Esophagus (tissue), 2 donors: ENCODE measurements around the gene AHNAK2. TPM values are rescaled to one million over a fixed set of nuclear protein-coding genes. Genes with fewer than 3 reads are reported as not detected.

Source experiments
- H3K27ac ChIP-seq, 2 donors: one replicate each; pipeline ENCODE4 v1.5.1; 2013; ENCODE audit warnings: low read depth in 2 of 2, mild to moderate bottlenecking in 2 of 2, inconsistent platforms in 1 of 2, low read length in 1 of 2, moderate library complexity in 1 of 2
- H3K27me3 ChIP-seq, 2 donors: one replicate each; pipeline ENCODE4 v1.6.1; 2013; ENCODE audit warnings: low read length in 2 of 2, control low read depth in 1 of 2, mild to moderate bottlenecking in 1 of 2; ENCODE audit not compliant: insufficient read depth in 2 of 2, control insufficient read depth in 1 of 2
- H3K36me3 ChIP-seq, 2 donors: one replicate each; pipeline ENCODE4 v1.6.1; 2013; ENCODE audit warnings: low read length in 1 of 2; ENCODE audit not compliant: control insufficient read depth in 2 of 2, insufficient read depth in 2 of 2
- H3K4me1 ChIP-seq, 2 donors: one replicate each; pipeline ENCODE4 v1.6.1; 2013; ENCODE audit warnings: low read length in 1 of 2; ENCODE audit not compliant: control insufficient read depth in 2 of 2, insufficient read depth in 2 of 2
- H3K4me3 ChIP-seq, 2 donors: one replicate each; pipeline ENCODE4 v1.5.1; 2013; ENCODE audit warnings: low read length in 2 of 2, mild to moderate bottlenecking in 2 of 2, low read depth in 1 of 2, moderate library complexity in 1 of 2
- H3K9me3 ChIP-seq, 2 donors: one replicate each; pipeline ENCODE4 v1.6.1; 2013; ENCODE audit warnings: mild to moderate bottlenecking in 2 of 2, low read depth in 1 of 2, low read length in 1 of 2, moderate library complexity in 1 of 2; ENCODE audit not compliant: control insufficient read depth in 2 of 2, insufficient read depth in 1 of 2
- WGBS, 2 donors: extraction: QIAGEN DNeasy Blood & Tissue Kit; methylation state at CpG; one replicate each; pipeline ENCODE4 v1.1.7; 2013; 5-methylcytosine and 5-hydroxymethylcytosine counted together
- polyA plus RNA-seq, 2 donors: library from polyadenylated mRNA; stranded (reverse); fragments of 200-250 nt; gene quantifications; one replicate each; pipeline ENCODE4 v1.2.3, GENCODE V29; 2013
- donor health status: healthy with polysubstance abuse.
- donor health status: Bipolar disorder and iron deficiency.

Gene AHNAK2
- polyA plus RNA-seq, 2 donors = 67.4 to 104 TPM

DNA sequence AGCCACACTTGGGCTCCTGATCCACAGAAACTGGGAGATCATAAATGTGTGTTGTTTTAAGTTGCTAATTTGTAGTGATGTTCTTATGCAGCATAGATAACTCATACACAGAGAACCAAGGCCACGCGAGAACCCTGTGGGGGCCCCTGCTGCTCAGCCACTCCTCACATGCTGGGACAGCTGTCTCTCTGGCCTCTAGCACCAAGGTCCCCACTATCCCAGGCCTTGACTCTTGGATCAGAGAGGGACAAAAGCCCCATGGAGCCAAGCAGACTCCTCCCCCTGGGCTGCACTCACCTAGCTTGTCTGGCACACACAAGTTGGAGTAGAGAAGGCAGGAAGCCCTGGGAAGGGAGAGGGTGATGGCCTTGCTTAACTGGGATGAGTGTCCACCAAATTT is 42.2 kb downstream of the AHNAK2 start:
- no peaks in the 10 kb centered on the region for H3K27me3 ChIP-seq
- WGBS, 2 donors = 44 to 70% methylated on average over 2 of the region's 2 CpGs
- no peak overlapping the region for H3K4me3 ChIP-seq
- H3K27ac ChIP-seq = no peak overlapping the region
- H3K9me3 ChIP-seq = no peaks in the 10 kb centered on the region
- peaks cover 0 to 18% of the 10 kb centered on the region in 2 donors for H3K36me3 ChIP-seq
- peaks cover 3 to 5% of the 10 kb centered on the region in 2 donors for H3K4me1 ChIP-seq

DNA sequence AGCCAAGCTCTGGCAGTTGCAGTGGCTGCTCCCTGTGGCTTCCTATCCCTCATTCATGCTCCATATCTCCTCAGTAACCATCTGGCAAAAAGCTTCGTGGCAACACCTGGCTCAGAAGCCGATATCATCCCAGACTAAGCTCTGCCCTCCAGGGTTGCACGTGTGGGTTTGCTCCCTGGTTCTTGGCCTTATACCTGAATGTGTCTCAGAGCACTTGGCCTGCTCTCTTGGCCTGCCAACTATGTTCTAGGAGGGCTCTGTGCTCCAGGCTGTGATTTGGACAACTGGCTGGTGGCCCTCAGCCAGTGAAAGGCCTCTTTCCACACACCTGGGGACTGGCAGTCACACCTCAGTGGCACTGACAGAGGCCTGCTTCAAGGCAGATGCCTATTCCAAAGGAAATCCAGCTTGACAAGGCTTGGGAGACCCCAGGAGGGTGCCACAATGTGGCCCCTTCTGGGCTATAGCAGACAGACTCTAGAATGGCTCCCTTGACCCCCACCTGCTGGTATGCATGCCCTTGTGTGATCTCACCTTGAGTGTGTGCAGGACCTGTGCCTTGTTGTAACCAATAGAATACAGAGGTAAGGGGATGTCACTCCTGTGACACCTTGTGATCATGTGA is 43.0 kb downstream of the AHNAK2 start:
- Histone ChIP-seq H3K36me3 (peaks cover 0 to 14% of the 10 kb centered on the region in 2 donors), H3K4me1 (peaks cover 3 to 7% of the 10 kb centered on the region in 2 donors), H3K27ac (peak overlapping the region in 1 of 2 donors; percentile 27), H3K27me3 (no peaks in the 10 kb centered on the region), H3K9me3 (no peaks in the 10 kb centered on the region), H3K4me3 (no peak overlapping the region)
- 41 to 55% methylated on average over 3 of the region's 3 CpGs for WGBS, 2 donors

DNA sequence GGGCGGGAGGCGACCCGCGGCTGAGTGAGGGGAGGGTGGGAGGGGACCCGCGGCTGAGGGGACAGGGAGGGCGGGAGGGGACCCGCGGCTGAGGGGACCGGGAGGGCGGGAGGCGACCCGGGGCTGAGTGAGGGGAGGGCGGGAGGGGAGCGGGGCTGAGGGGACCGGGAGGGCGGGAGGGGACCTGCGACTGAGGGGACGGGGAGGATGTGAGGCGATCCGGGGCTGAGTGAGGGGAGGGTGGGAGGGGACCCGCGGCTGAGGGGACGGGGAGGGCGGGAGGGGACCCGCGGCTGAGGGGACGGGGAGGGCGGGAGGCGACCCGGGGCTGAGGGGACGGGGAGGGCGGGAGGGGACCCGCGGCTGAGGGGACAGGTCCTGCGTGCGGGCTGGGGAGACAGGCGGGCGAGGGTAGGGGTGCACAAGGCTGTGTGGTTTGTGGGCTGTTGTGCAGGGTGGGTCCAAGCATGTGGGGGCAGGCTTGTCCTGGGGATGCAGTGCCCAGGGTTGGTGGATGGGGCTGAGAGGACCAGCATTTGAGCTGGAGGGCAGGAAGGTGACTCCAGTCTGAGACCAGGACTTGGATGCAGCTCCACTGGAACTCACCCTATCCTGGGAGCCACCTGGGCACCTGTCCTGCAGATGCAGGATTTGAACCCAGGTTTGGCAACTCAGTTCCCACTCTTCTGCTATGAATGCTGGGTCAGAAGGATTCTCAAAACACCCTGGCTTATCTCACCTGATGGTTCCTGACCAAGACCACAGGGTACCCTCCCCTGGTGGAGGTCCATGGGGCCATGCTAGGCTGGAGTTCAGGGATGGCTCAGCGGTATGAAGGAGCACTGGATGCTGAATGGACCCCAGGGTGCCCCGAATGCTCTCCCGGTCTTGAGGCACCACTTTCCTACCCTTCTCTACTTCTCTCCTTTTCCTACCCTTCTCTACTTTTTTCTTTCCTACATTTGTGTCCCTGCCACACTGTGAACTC is 44.1 kb downstream of the AHNAK2 start:
- no peak overlapping the region for H3K27ac ChIP-seq
- H3K27me3 ChIP-seq = no peaks in the 10 kb centered on the region
- H3K4me1 ChIP-seq = peaks cover 3 to 7% of the 10 kb centered on the region in 2 donors
- peaks cover 0 to 8% of the 10 kb centered on the region in 2 donors for H3K36me3 ChIP-seq
- 15 to 21% methylated on average over 17 to 42 of the region's 42 CpGs for WGBS, 2 donors
- H3K4me3 ChIP-seq = peak overlapping the region in 1 of 2 donors; percentile 55
- H3K9me3 ChIP-seq = no peaks in the 10 kb centered on the region

DNA sequence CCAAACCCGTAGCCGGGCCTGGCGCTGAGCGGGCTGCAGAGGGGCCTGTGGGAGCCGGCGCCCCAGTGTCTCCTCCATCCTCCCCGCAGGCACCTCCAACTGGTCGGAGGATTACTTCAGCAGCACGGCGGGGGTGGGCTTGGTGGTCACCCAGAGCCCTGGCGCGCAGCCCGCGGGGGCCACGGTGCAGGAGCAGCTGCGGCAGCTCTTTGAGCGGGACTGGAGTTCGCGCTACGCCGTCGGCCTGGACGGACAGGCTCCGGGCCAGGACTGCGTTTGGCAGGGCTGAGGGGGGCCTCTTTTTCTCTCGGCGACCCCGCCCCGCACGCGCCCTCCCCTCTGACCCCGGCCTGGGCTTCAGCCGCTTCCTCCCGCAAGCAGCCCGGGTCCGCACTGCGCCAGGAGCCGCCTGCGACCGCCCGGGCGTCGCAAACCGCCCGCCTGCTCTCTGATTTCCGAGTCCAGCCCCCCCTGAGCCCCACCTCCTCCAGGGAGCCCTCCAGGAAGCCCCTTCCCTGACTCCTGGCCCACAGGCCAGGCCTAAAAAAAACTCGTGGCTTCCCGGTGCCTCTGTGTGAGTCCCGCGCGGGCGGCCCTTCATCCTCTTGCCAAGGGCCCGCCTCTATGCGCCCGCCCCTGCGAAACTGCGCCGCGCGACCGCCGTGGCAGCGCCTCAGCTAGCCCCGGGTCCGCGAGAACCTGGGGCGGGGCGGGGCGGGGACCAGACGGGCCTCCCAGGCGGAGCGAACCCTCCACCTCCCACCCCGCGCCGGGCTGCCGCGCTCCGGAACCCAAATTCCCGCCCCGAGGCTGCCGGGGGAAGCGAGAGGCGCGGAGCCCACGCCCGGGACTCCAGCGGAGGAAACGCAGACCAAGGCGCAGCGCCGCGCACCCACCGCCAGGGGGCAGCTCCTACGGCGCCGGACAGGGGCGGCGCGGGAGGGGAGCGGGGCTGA is 45.2 kb downstream of the AHNAK2 start:
- H3K27me3 ChIP-seq = no peaks in the 10 kb centered on the region
- peak overlapping the region; percentile 2 to 55 for H3K4me3 ChIP-seq
- peak overlapping the region in 1 of 2 donors; percentile 51 for H3K27ac ChIP-seq

DNA sequence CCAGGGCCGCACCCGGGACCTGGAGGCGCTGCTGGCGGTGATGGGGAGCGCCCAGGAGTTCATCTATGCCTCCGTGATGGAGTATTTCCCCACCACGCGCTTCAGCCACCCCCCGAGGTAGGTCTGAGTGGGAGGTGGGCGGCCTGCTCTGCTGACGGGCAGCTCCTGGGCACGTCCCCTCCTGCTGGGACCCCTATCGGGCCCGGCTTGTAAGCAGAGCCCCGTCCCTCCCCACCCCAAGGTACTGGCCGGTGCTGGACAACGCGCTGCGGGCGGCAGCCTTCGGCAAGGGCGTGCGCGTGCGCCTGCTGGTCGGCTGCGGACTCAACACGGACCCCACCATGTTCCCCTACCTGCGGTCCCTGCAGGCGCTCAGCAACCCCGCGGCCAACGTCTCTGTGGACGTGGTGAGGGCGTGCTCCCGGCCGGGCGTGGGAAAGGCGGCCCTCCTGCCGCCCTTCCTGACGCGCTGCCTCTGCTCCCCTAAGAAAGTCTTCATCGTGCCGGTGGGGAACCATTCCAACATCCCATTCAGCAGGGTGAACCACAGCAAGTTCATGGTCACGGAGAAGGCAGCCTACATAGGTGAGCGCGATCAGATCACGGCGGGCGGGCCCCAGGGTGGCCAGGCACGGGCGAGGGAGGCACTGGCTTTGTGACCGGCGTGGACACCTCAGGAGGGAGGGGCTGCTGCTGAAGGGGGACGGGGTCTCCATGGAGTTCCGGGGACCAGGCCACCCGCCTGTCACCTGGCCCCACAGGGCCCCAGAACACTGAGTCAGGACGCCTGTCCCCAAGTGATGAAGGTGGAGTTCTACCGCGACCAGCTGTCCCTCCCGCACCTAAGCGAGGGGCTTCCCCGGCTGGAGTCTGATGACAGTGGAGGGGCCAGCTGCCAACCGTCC is 46.2 kb downstream of the AHNAK2 start:
- 56 to 58% methylated on average over 63 to 64 of the region's 64 CpGs for WGBS, 2 donors

More for the DNA sequence above, 45.2 kb downstream of the AHNAK2 start:
- peaks cover 3 to 7% of the 10 kb centered on the region in 2 donors for H3K4me1 ChIP-seq
- WGBS, 2 donors = 13% methylated on average over 75 to 100 of the region's 100 CpGs
- H3K36me3 ChIP-seq = peaks cover 0 to 8% of the 10 kb centered on the region in 2 donors
- no peaks in the 10 kb centered on the region for H3K9me3 ChIP-seq

GRCh38 chr14:104931304-104931770 is 46.8 kb downstream of the AHNAK2 start:
- 67 to 69% methylated on average over 9 of the region's 9 CpGs for WGBS, 2 donors
- H3K27me3 ChIP-seq = no peaks in the 10 kb centered on the region
- H3K27ac ChIP-seq = no peak overlapping the region

More for the DNA sequence above, 46.2 kb downstream of the AHNAK2 start:
- peaks cover under 1 to 7% of the 10 kb centered on the region in 2 donors for H3K4me1 ChIP-seq
- H3K9me3 ChIP-seq = no peaks in the 10 kb centered on the region
- H3K27ac ChIP-seq = no peak overlapping the region
- H3K27me3 ChIP-seq = no peaks in the 10 kb centered on the region
- peaks cover 0 to 2% of the 10 kb centered on the region in 2 donors for H3K36me3 ChIP-seq
- H3K4me3 ChIP-seq = no peak overlapping the region

DNA sequence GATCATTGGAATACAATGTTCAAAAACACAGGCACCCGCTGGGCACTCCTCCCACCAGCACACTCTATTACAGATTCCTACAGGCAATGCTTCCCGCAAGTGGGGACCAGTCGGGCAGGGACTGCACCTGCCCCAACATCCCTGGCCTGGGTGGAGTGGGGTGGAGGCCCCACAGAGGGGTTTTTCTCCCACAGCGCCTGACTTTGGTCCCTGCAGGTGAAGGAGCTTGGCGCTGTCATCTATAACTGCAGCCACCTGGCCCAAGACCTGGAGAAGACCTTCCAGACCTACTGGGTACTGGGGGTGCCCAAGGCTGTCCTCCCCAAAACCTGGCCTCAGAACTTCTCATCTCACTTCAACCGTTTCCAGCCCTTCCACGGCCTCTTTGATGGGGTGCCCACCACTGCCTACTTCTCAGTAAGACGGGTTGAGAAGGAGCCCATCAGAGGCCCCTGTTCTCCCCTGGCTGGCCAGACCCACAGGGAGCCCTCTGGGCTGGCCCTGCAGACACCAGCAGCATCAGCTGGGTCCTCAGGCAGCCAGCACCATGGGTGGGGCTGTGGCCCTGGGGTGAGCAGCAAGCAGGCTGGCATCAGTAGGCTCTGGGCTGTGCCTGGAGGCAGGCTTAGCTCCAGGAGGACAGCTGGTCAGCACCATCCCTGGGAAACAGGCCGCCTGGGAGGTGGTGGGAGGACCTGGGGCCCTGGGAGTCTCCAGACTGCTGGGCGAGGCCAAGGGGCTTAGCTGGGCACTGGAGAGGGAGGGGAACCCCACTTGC is 47.5 kb downstream of the AHNAK2 start:
- Histone ChIP-seq H3K27me3 (no peaks in the 10 kb centered on the region), H3K27ac (no peak overlapping the region), H3K4me3 (no peak overlapping the region), H3K4me1 (peaks cover 0 to 7% of the 10 kb centered on the region in 2 donors), H3K36me3 (no peaks in the 10 kb centered on the region), H3K9me3 (no peaks in the 10 kb centered on the region)
- WGBS, 2 donors = 64 to 68% methylated on average over 10 of the region's 10 CpGs

More at GRCh38 chr14:104931304-104931770, 46.8 kb downstream of the AHNAK2 start:
- no peaks in the 10 kb centered on the region for H3K36me3 ChIP-seq
- no peak overlapping the region for H3K4me3 ChIP-seq
- no peaks in the 10 kb centered on the region for H3K9me3 ChIP-seq
- peaks cover 0 to 7% of the 10 kb centered on the region in 2 donors for H3K4me1 ChIP-seq
